ENCODE measurements around the gene CIPC.

CIPC gene

DNA sequence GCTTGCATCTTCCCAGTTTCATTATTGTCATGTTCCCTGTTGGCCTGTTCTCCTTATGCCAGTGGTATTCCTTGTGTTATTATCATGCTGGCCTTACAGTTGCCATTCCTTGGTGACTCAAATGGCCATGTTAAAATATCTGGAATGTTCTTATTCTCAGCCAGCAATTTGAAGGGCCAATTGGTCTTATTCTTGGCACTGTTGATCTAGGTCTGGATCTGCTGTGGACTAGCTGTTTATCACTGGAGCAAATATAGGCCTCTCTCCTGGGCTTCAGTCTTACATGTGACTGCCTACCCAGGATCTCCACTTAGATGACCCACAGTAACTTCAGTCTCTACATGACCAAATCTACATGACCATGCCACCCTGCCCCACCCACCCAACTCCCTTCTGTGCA, 5.4 kb downstream of the CIPC start:
- H2AFZ ChIP-seq (ENCODE audit: low read length), result no peak overlapping the region
- no peak overlapping the region for H3K9ac ChIP-seq (ENCODE audit: low read depth, low read length, poor library complexity)
- H3K23ac ChIP-seq (ENCODE audit: low read depth, low read length, poor library complexity), result no peak overlapping the region
- H3K79me1 ChIP-seq (ENCODE audit: low read depth, low read length), result peaks cover 8% of the 10 kb centered on the region
- H3K4me1 ChIP-seq (ENCODE audit: control insufficient read depth in 2 of 2, insufficient read depth in 1 of 2, low read depth in 1 of 2, low read length in 2 of 2), result peaks cover 11 to 39% of the 10 kb centered on the region in 2 donors
- H2BK5ac ChIP-seq (ENCODE audit: low read length), result no peak overlapping the region
- no peak overlapping the region for H2AK5ac ChIP-seq (ENCODE audit: low read depth, low read length)
- no peak overlapping the region for H2BK120ac ChIP-seq (ENCODE audit: low read depth, low read length)
- H3K27me3 ChIP-seq (ENCODE audit: control insufficient read depth in 3 of 3, insufficient read depth in 3 of 3, low read depth in 1 of 3, low read length in 3 of 3), result no peaks in the 10 kb centered on the region
- no peak overlapping the region for H3K4ac ChIP-seq (ENCODE audit: low read length)
- no peak overlapping the region for H2BK15ac ChIP-seq (ENCODE audit: low read length)
- no peak overlapping the region for H4K91ac ChIP-seq (ENCODE audit: low read depth, low read length, poor library complexity)
- H3K9me3 ChIP-seq (replicated peaks in 1 of 2; ENCODE audit: control insufficient read depth in 2 of 2, insufficient read depth in 1 of 2, low read depth in 1 of 2, low read length in 2 of 2), result peaks cover 0 to 2% of the 10 kb centered on the region in 2 donors
- H3K14ac ChIP-seq (ENCODE audit: low read length), result no peak overlapping the region
- DNase-seq (ENCODE audit: low spot score), result no peak
- H2BK12ac ChIP-seq (ENCODE audit: low read length), result no peak overlapping the region
- no peak overlapping the region for H3K4me2 ChIP-seq (ENCODE audit: insufficient read depth, low read length, poor library complexity, severe bottlenecking)
- no peak overlapping the region for H3K27ac ChIP-seq (replicated peaks; ENCODE audit: low read length)
- no peak overlapping the region for H3K18ac ChIP-seq (ENCODE audit: low read length)
- H3K4me3 ChIP-seq (ENCODE audit: low read length in 2 of 2), result no peak overlapping the region
- H3K36me3 ChIP-seq (replicated peaks in 1 of 2; ENCODE audit: control insufficient read depth in 2 of 2, insufficient read depth in 2 of 2, low read length in 2 of 2), result peaks cover 0 to 28% of the 10 kb centered on the region in 2 donors
- no peak overlapping the region for H4K8ac ChIP-seq (ENCODE audit: low read depth, low read length)

- Histone ChIP-seq H3K4me3 (ENCODE audit: low read length in 2 of 2) (no peak overlapping the region), H4K8ac (ENCODE audit: low read depth, low read length) (no peak overlapping the region), H3K23ac (ENCODE audit: low read depth, low read length, poor library complexity) (no peak overlapping the region), H3K4me1 (ENCODE audit: control insufficient read depth in 2 of 2, insufficient read depth in 1 of 2, low read depth in 1 of 2, low read length in 2 of 2) (peaks cover 7 to 36% of the 10 kb centered on the region in 2 donors), H3K27me3 (ENCODE audit: control insufficient read depth in 3 of 3, insufficient read depth in 3 of 3, low read depth in 1 of 3, low read length in 3 of 3) (no peaks in the 10 kb centered on the region), H2BK15ac (ENCODE audit: low read length) (no peak overlapping the region), H3K4me2 (ENCODE audit: insufficient read depth, low read length, poor library complexity, severe bottlenecking) (no peak overlapping the region), H3K9me3 (replicated peaks in 1 of 2; ENCODE audit: control insufficient read depth in 2 of 2, insufficient read depth in 1 of 2, low read depth in 1 of 2, low read length in 2 of 2) (peaks cover 0 to under 1% of the 10 kb centered on the region in 2 donors), H2AFZ (ENCODE audit: low read length) (no peak overlapping the region), H3K27ac (replicated peaks; ENCODE audit: low read length) (no peak overlapping the region), H2BK12ac (ENCODE audit: low read length) (no peak overlapping the region), H2BK120ac (ENCODE audit: low read depth, low read length) (no peak overlapping the region), H3K79me1 (ENCODE audit: low read depth, low read length) (peaks cover 3% of the 10 kb centered on the region), H3K4ac (ENCODE audit: low read length) (no peak overlapping the region), H3K9ac (ENCODE audit: low read depth, low read length, poor library complexity) (no peak overlapping the region), H2AK5ac (ENCODE audit: low read depth, low read length) (no peak overlapping the region), H4K91ac (ENCODE audit: low read depth, low read length, poor library complexity) (no peak overlapping the region), H3K14ac (ENCODE audit: low read length) (no peak overlapping the region), H3K18ac (ENCODE audit: low read length) (no peak overlapping the region), H3K36me3 (replicated peaks in 1 of 2; ENCODE audit: control insufficient read depth in 2 of 2, insufficient read depth in 2 of 2, low read length in 2 of 2) (peaks cover 0 to 33% of the 10 kb centered on the region in 2 donors), H2BK5ac (ENCODE audit: low read length) (no peak overlapping the region)
- WGBS, 2 donors (ENCODE audit: extremely low coverage in 2 of 2, insufficient read length in 2 of 2, insufficient replicate concordance in 1 of 2), result no CpG with 5 or more reads among the region's 6 CpGs
- DNase-seq (ENCODE audit: low spot score), result no peak
Observed at GRCh38 chr14:77103951-77104350, 5.9 kb downstream of the CIPC start.

DNA sequence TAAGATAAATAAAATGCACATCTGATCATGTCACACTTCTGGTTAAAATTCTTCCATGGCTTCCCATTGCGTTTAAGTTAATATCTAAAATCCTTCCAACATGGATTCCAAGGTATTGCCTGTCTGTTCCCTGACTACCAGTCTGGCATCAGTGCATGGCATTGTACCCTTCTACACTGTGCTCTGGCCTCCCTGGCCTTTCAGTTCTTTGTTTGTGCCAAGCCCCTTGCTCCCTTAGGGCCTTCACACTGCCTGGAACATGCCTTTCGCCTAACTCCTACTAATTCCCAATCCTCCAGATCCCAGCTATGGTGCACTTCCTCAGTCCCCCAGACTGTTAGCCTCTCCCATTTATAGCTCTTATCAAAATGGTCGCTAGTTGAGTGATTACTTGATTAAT, 6.3 kb downstream of the CIPC start:
- Histone ChIP-seq H3K27me3 (ENCODE audit: control insufficient read depth in 3 of 3, insufficient read depth in 3 of 3, low read depth in 1 of 3, low read length in 3 of 3) (no peaks in the 10 kb centered on the region), H2AK5ac (ENCODE audit: low read depth, low read length) (no peak overlapping the region), H2BK120ac (ENCODE audit: low read depth, low read length) (no peak overlapping the region), H2BK12ac (ENCODE audit: low read length) (no peak overlapping the region), H2BK5ac (ENCODE audit: low read length) (no peak overlapping the region), H3K4me3 (ENCODE audit: low read length in 2 of 2) (no peak overlapping the region), H2AFZ (ENCODE audit: low read length) (no peak overlapping the region), H3K9me3 (replicated peaks in 1 of 2; ENCODE audit: control insufficient read depth in 2 of 2, insufficient read depth in 1 of 2, low read depth in 1 of 2, low read length in 2 of 2) (no peaks in the 10 kb centered on the region), H4K8ac (ENCODE audit: low read depth, low read length) (no peak overlapping the region), H3K9ac (ENCODE audit: low read depth, low read length, poor library complexity) (no peak overlapping the region), H3K4me1 (ENCODE audit: control insufficient read depth in 2 of 2, insufficient read depth in 1 of 2, low read depth in 1 of 2, low read length in 2 of 2) (peaks cover 6 to 32% of the 10 kb centered on the region in 2 donors), H3K14ac (ENCODE audit: low read length) (no peak overlapping the region), H3K18ac (ENCODE audit: low read length) (no peak overlapping the region), H3K4me2 (ENCODE audit: insufficient read depth, low read length, poor library complexity, severe bottlenecking) (no peak overlapping the region), H3K79me1 (ENCODE audit: low read depth, low read length) (peaks cover 2% of the 10 kb centered on the region), H2BK15ac (ENCODE audit: low read length) (no peak overlapping the region), H4K91ac (ENCODE audit: low read depth, low read length, poor library complexity) (no peak overlapping the region), H3K23ac (ENCODE audit: low read depth, low read length, poor library complexity) (no peak overlapping the region), H3K27ac (replicated peaks; ENCODE audit: low read length) (no peak overlapping the region), H3K36me3 (replicated peaks in 1 of 2; ENCODE audit: control insufficient read depth in 2 of 2, insufficient read depth in 2 of 2, low read length in 2 of 2) (peaks cover 0 to 37% of the 10 kb centered on the region in 2 donors), H3K4ac (ENCODE audit: low read length) (no peak overlapping the region)
- no CpG with 5 or more reads among the region's 3 CpGs for WGBS, 2 donors (ENCODE audit: extremely low coverage in 2 of 2, insufficient read length in 2 of 2, insufficient replicate concordance in 1 of 2)
- DNase-seq (ENCODE audit: low spot score), result no peak

DNA sequence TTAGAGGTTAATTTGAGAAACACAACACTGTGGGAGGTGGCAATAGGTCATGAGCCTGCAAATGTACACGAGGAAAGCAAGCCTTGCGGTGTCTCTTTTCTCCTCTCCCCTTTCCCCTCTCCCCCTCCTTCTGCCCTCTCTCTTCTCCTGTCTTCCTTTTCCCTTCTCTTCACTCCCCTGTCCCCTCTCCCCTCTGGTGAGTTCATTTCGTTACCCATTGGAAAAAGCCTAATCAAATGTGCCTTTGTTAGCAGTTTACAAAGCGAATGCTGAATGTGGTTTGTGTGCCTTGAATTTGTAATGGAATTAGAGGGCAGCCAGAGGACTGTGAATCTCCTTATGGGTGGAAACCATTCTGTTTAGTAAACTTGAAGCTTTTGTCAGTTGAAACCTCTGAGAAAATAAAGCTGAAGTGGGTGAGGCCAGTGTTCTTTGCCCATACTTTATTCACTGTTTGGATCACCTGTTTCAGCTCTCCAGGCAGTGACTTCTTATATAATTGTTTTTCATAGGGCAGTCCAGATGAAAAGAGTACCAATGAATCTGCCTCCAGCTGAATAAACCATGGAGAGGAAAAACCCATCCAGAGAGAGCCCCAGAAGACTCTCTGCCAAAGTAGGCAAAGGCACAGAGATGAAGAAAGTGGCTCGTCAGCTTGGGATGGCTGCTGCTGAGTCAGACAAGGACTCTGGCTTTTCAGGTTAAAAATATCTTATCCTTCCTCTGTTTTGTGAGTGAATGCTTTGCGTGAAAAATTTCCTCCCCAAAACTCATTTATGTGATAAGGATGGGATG, 7.3 kb downstream of the CIPC start:
- no peak overlapping the region for H2AK5ac ChIP-seq (ENCODE audit: low read depth, low read length)
- H3K4me1 ChIP-seq (ENCODE audit: control insufficient read depth in 2 of 2, insufficient read depth in 1 of 2, low read depth in 1 of 2, low read length in 2 of 2), result peaks cover 7 to 33% of the 10 kb centered on the region in 2 donors
- H2BK5ac ChIP-seq (ENCODE audit: low read length), result no peak overlapping the region
- no peak overlapping the region for H3K4ac ChIP-seq (ENCODE audit: low read length)
- H3K4me2 ChIP-seq (ENCODE audit: insufficient read depth, low read length, poor library complexity, severe bottlenecking), result no peak overlapping the region
- no peak overlapping the region for H3K14ac ChIP-seq (ENCODE audit: low read length)
- peaks cover 2% of the 10 kb centered on the region for H3K79me1 ChIP-seq (ENCODE audit: low read depth, low read length)
- H2BK15ac ChIP-seq (ENCODE audit: low read length), result no peak overlapping the region
- peak overlapping the region; percentile 15 for H2AFZ ChIP-seq (ENCODE audit: low read length)
- no peak overlapping the region for H4K91ac ChIP-seq (ENCODE audit: low read depth, low read length, poor library complexity)
- H3K9me3 ChIP-seq (replicated peaks in 1 of 2; ENCODE audit: control insufficient read depth in 2 of 2, insufficient read depth in 1 of 2, low read depth in 1 of 2, low read length in 2 of 2), result no peaks in the 10 kb centered on the region
- no peak for DNase-seq (ENCODE audit: low spot score)
- no peak overlapping the region for H3K27ac ChIP-seq (replicated peaks; ENCODE audit: low read length)
- H3K36me3 ChIP-seq (replicated peaks in 1 of 2; ENCODE audit: control insufficient read depth in 2 of 2, insufficient read depth in 2 of 2, low read length in 2 of 2), result peaks cover 0 to 46% of the 10 kb centered on the region in 2 donors
- H3K27me3 ChIP-seq (ENCODE audit: control insufficient read depth in 3 of 3, insufficient read depth in 3 of 3, low read depth in 1 of 3, low read length in 3 of 3), result no peaks in the 10 kb centered on the region
- H2BK120ac ChIP-seq (ENCODE audit: low read depth, low read length), result no peak overlapping the region
- no peak overlapping the region for H3K23ac ChIP-seq (ENCODE audit: low read depth, low read length, poor library complexity)
- H2BK12ac ChIP-seq (ENCODE audit: low read length), result no peak overlapping the region
- no peak overlapping the region for H4K8ac ChIP-seq (ENCODE audit: low read depth, low read length)
- no CpG with 5 or more reads among the region's 6 CpGs for WGBS, 2 donors (ENCODE audit: extremely low coverage in 2 of 2, insufficient read length in 2 of 2, insufficient replicate concordance in 1 of 2)
- no peak overlapping the region for H3K9ac ChIP-seq (ENCODE audit: low read depth, low read length, poor library complexity)
- H3K4me3 ChIP-seq (ENCODE audit: low read length in 2 of 2), result no peak overlapping the region
- no peak overlapping the region for H3K18ac ChIP-seq (ENCODE audit: low read length)
